Smooth muscle cell (in vitro differentiated cells): ENCODE data around the gene TRERF1. TPM values are rescaled to one million over a fixed set of nuclear protein-coding genes. Genes with fewer than 3 reads are reported as not detected.

Experiments
- DNase-seq: peaks from one replicate; lab custom pipeline; 2025; ENCODE audit not compliant: unreplicated experiment; lab: John Stamatoyannopoulos, UW
- H2AFZ ChIP-seq: fragments of 200-600 bp; sonication (generic); 2 replicates; pipeline ENCODE4 v1.6.0; 2016; ENCODE audit warnings: antibody characterized with exemption, low read depth, mild to moderate bottlenecking
- H3F3A ChIP-seq: fragments of 200-600 bp; sonication (generic); 2 replicates; pipeline ENCODE4 v1.6.0; 2017; ENCODE audit warnings: antibody characterized with exemption, low read depth
- H3K27ac ChIP-seq: fragments of 200-600 bp; sonication (generic); 2 replicates; pipeline ENCODE4 v1.5.1; 2016; ENCODE audit warnings: low read depth, mild to moderate bottlenecking
- H3K27me3 ChIP-seq: fragments of 200-600 bp; sonication (generic); 2 replicates; pipeline ENCODE4 v1.6.1; 2016; ENCODE audit warnings: low read depth, mild to moderate bottlenecking
- H3K36me3 ChIP-seq: fragments of 200-600 bp; sonication (generic); 2 replicates; pipeline ENCODE4 v1.5.1; 2016; ENCODE audit warnings: low read depth
- H3K4me1 ChIP-seq: fragments of 200-600 bp; sonication (generic); 2 replicates; pipeline ENCODE4 v1.5.1; 2016; ENCODE audit warnings: low read depth
- H3K4me2 ChIP-seq: fragments of 200-600 bp; sonication (generic); 2 replicates; pipeline ENCODE4 v1.6.0; 2016; ENCODE audit warnings: mild to moderate bottlenecking
- H3K4me3 ChIP-seq: fragments of 200-600 bp; sonication (generic); 2 replicates; pipeline ENCODE4 v1.5.1; 2016; ENCODE audit warnings: mild to moderate bottlenecking
- H3K79me2 ChIP-seq: fragments of 200-600 bp; sonication (generic); 2 replicates; pipeline ENCODE4 v1.6.0; 2016; ENCODE audit warnings: low read depth, mild to moderate bottlenecking
- H3K9ac ChIP-seq: fragments of 200-600 bp; sonication (generic); 2 replicates; pipeline ENCODE4 v1.6.0; 2016; ENCODE audit warnings: low read depth
- H3K9me3 ChIP-seq: fragments of 200-600 bp; sonication (generic); replicated peaks from 2 replicates; pipeline ENCODE4 v1.5.1; 2016; ENCODE audit warnings: low read depth
- H4K20me1 ChIP-seq: fragments of 200-600 bp; sonication (generic); 2 replicates; pipeline ENCODE4 v1.6.0; 2016; ENCODE audit warnings: low read depth
- CTCF ChIP-seq: fragments of 200-600 bp; sonication (generic); IDR thresholded peaks from 2 replicates; pipeline ENCODE4 v1.5.1; 2017; ENCODE audit warnings: borderline replicate concordance, mild to moderate bottlenecking, antibody characterized with exemption; ENCODE audit not compliant: insufficient read depth, poor library complexity, severe bottlenecking
- WGBS: methylation state at CpG from one replicate; pipeline ENCODE4 v1.1.7; 2016; ENCODE audit warnings: low lambda C conversion rate; 5-methylcytosine and 5-hydroxymethylcytosine counted together
- polyA plus RNA-seq: library from polyadenylated mRNA; unstranded; fragments of >200 nt; fragmentation: Nextera tagmentation; extraction: Ambion mirVana; gene quantifications from 2 replicates; pipeline ENCODE4 v1.2.1, GENCODE V29; 2016
- total RNA-seq: library from RNA; depleted of rRNA; stranded (reverse); fragments of >200 nt; gene quantifications from 2 replicates; pipeline ENCODE4 v1.2.3, GENCODE V29; 2014

The TRERF1 gene
- total and polyA plus RNA-seq, 2 experiments from 2014 or later, result 3.5 to 5.3 TPM

- Histone ChIP-seq H3K9me3 (no peaks in the 10 kb centered on the region), H3K79me2 (no peaks in the 10 kb centered on the region), H3K36me3 (no peaks in the 10 kb centered on the region), H3K9ac (no peak overlapping the region), H3K4me3 (no peak overlapping the region), H3K27ac (no peak overlapping the region), H3K4me2 (no peak overlapping the region), H4K20me1 (no peaks in the 10 kb centered on the region), H2AFZ (no peak overlapping the region), H3K27me3 (no peaks in the 10 kb centered on the region), H3K4me1 (no peaks in the 10 kb centered on the region), H3F3A (no peaks in the 10 kb centered on the region)
- 50% methylated on average over 8 of the region's 11 CpGs for WGBS
- DNase-seq, result no peak
- TF ChIP-seq CTCF, result peak; percentile 64
Observed at GRCh38 chr6:42260972-42261371, 190.8 kb downstream of the TRERF1 start.

GRCh38 chr6:42260396-42260888, 191.3 kb downstream of the TRERF1 start:
- Histone ChIP-seq H3K36me3 (no peaks in the 10 kb centered on the region), H3K27me3 (no peaks in the 10 kb centered on the region), H3K4me1 (no peaks in the 10 kb centered on the region), H3K79me2 (no peaks in the 10 kb centered on the region), H2AFZ (no peak overlapping the region), H3K4me2 (no peak overlapping the region), H3F3A (no peaks in the 10 kb centered on the region), H3K9me3 (no peaks in the 10 kb centered on the region), H4K20me1 (no peaks in the 10 kb centered on the region), H3K9ac (no peak overlapping the region), H3K4me3 (no peak overlapping the region), H3K27ac (no peak overlapping the region)
- DNase-seq, result no peak
- WGBS, result 82% methylated on average over 7 of the region's 7 CpGs
- no peak for TF ChIP-seq CTCF

- 85% methylated on average over 10 of the region's 10 CpGs for WGBS
- H3K9ac ChIP-seq, result no peak overlapping the region
- no peaks in the 10 kb centered on the region for H3K36me3 ChIP-seq
- H3K4me1 ChIP-seq, result no peaks in the 10 kb centered on the region
- no peaks in the 10 kb centered on the region for H3K9me3 ChIP-seq
- no peaks in the 10 kb centered on the region for H4K20me1 ChIP-seq
- no peak for TF ChIP-seq CTCF
- no peaks in the 10 kb centered on the region for H3F3A ChIP-seq
- H3K4me2 ChIP-seq, result no peak overlapping the region
- H3K4me3 ChIP-seq, result no peak overlapping the region
- DNase-seq, result no peak
- no peaks in the 10 kb centered on the region for H3K27me3 ChIP-seq
- H2AFZ ChIP-seq, result no peak overlapping the region
- H3K27ac ChIP-seq, result no peak overlapping the region
- no peaks in the 10 kb centered on the region for H3K79me2 ChIP-seq
Observed at GRCh38 chr6:42259841-42260395, 191.8 kb downstream of the TRERF1 start.

GRCh38 chr6:42259286-42259685, 192.4 kb downstream of the TRERF1 start:
- no peak overlapping the region for H2AFZ ChIP-seq
- H4K20me1 ChIP-seq, result no peaks in the 10 kb centered on the region
- H3F3A ChIP-seq, result no peaks in the 10 kb centered on the region
- TF ChIP-seq CTCF, result no peak
- no peak overlapping the region for H3K4me3 ChIP-seq
- no peak overlapping the region for H3K9ac ChIP-seq
- no peak overlapping the region for H3K4me2 ChIP-seq
- 90% methylated on average over 27 of the region's 31 CpGs for WGBS
- H3K36me3 ChIP-seq, result no peaks in the 10 kb centered on the region
- no peaks in the 10 kb centered on the region for H3K79me2 ChIP-seq
- H3K4me1 ChIP-seq, result no peaks in the 10 kb centered on the region
- no peak for DNase-seq
- no peak overlapping the region for H3K27ac ChIP-seq
- no peaks in the 10 kb centered on the region for H3K9me3 ChIP-seq
- no peaks in the 10 kb centered on the region for H3K27me3 ChIP-seq
